GM23338 (cell line): Measurements from ENCODE around the gene BOD1. TPM values are rescaled to one million over a fixed set of nuclear protein-coding genes. Genes with fewer than 3 reads are reported as not detected.

Experiments
- EZH2 ChIP-seq: fragments of 200-600 bp; sonication (generic); IDR thresholded peaks from one replicate; pipeline ENCODE4 v1.8.0; 2017; ENCODE audit warnings: antibody characterized with exemption, mild to moderate bottlenecking, low read depth; ENCODE audit not compliant: unreplicated experiment
- JUNB ChIP-seq: IDR thresholded peaks from one replicate; pipeline ENCODE4 v1.6.1; 2016; ENCODE audit warnings: antibody characterized with exemption; ENCODE audit not compliant: unreplicated experiment
- ZNF114 ChIP-seq: fragments of 250-450 bp; sonication (Bioruptor Pico); IDR thresholded peaks from 2 replicates; pipeline ENCODE4 v1.5.0; 2020; ENCODE audit warnings: mild to moderate bottlenecking, moderate library complexity
- ZNF331 ChIP-seq: fragments of 250-450 bp; sonication (Bioruptor Pico); IDR thresholded peaks from 2 replicates; pipeline ENCODE4 v1.5.0; 2020; ENCODE audit warnings: low read depth, mild to moderate bottlenecking, moderate library complexity
- ZNF462 ChIP-seq: fragments of 250-450 bp; sonication (Bioruptor Pico); IDR thresholded peaks from 2 replicates; pipeline ENCODE4 v1.5.0; 2020; ENCODE audit warnings: mild to moderate bottlenecking, moderate library complexity
- polyA plus RNA-seq: library from polyadenylated mRNA; unstranded; fragments of >200 nt; fragmentation: Nextera tagmentation; extraction: Ambion mirVana; gene quantifications from 2 replicates; pipeline ENCODE4 v1.2.1, GENCODE V29; 2016
- total RNA-seq: library from RNA; depleted of rRNA; stranded (reverse); fragments of >200 nt; shearing (Covaris generic); gene quantifications from 2 replicates; pipeline ENCODE4 v1.2.3, GENCODE V29; 2014

The BOD1 gene
- total and polyA plus RNA-seq, 2 experiments from 2014 or later: 94.7 to 141 TPM

DNA sequence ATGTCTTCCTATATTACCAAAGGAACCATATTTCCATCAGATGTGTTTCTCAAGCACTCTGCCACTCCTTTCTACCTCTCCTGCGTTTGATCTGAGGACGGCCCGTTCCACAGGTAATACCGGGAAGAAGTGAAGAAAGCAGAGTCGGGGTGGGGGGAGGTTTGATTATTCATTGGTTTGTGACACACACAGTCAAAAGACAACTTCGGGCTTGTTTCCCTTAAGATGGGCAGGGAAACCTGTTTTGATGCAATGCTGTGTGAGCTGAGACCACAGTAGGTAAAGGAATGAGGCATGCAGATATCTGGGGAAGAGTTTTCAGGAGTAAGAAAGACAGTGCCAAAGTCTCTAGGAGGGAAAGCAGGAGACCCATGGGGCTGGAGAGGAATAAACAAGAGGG lies 54.0 kb downstream of the BOD1 start (continued):
- no peak for TF ChIP-seq EZH2
- TF ChIP-seq JUNB: no peak
- TF ChIP-seq ZNF462 (CRISPR knock-in tag): no peak
- TF ChIP-seq ZNF331 (CRISPR knock-in tag): no peak
- no peak for TF ChIP-seq ZNF114 (CRISPR knock-in tag)
